ENCODE data around the gene DDX10. TPM values are rescaled to one million over a fixed set of nuclear protein-coding genes. Genes with fewer than 3 reads are reported as not detected.

Gene DDX10
- total RNA-seq, 1 experiment from 2014 or later = 48.3 TPM

GRCh38 chr11:108871152-108871551 lies 206.3 kb downstream of the DDX10 start:
- Histone ChIP-seq H3K23ac (ENCODE audit: insufficient read length, low read depth, low read length) (no peak overlapping the region), H4K91ac (ENCODE audit: insufficient read length, low read depth, low read length) (no peak overlapping the region), H3K9ac (ENCODE audit: extremely low read depth, insufficient read length, low read length) (no peak overlapping the region), H2BK120ac (ENCODE audit: low read depth, low read length, poor library complexity, severe bottlenecking) (no peak overlapping the region), H3K27me3 (ENCODE audit: insufficient read depth, low read length) (no peaks in the 10 kb centered on the region), H2AK5ac (ENCODE audit: insufficient read length, low read length) (no peak overlapping the region), H3K79me2 (ENCODE audit: insufficient read depth, low read length) (no peaks in the 10 kb centered on the region), H3K79me1 (ENCODE audit: insufficient read depth, low read depth, low read length, poor library complexity, severe bottlenecking) (no peaks in the 10 kb centered on the region), H3K4me1 (ENCODE audit: insufficient read depth, low read length) (peaks cover 2% of the 10 kb centered on the region; the same call in 1 of the 2 replicates), H2BK12ac (ENCODE audit: insufficient read length, low read depth, low read length) (no peak overlapping the region), H3K14ac (ENCODE audit: insufficient read depth, low read length) (no peak overlapping the region), H3K18ac (ENCODE audit: insufficient read length, low read depth, low read length) (no peak overlapping the region), H4K8ac (replicated peaks; ENCODE audit: insufficient read length, low read depth, low read length) (no peak overlapping the region), H2BK15ac (ENCODE audit: low read depth, low read length) (no peak overlapping the region), H2AFZ (ENCODE audit: low read length) (no peak overlapping the region), H3K4me2 (ENCODE audit: insufficient read depth, insufficient read length, low read length) (no peak overlapping the region), H2BK20ac (ENCODE audit: low read depth, low read length, poor library complexity, severe bottlenecking) (no peak overlapping the region), H4K5ac (ENCODE audit: insufficient read length, low read depth, low read length) (no peak overlapping the region), H3T11ph (ENCODE audit: low read length) (no peak overlapping the region), H3K9me3 (ENCODE audit: control insufficient read depth, low read depth, low read length) (no peaks in the 10 kb centered on the region), H3K4ac (ENCODE audit: low read depth, low read length) (no peak overlapping the region), H3K56ac (ENCODE audit: insufficient read length, low read depth, low read length) (no peak overlapping the region), H3K23me2 (ENCODE audit: insufficient read length, low read depth, low read length, poor library complexity, severe bottlenecking) (no peaks in the 10 kb centered on the region), H4K20me1 (ENCODE audit: control insufficient read depth, insufficient read depth, insufficient read length) (no peaks in the 10 kb centered on the region), H3K27ac (ENCODE audit: insufficient read length, low read depth, low read length) (no peak overlapping the region), H2BK5ac (ENCODE audit: insufficient read length, low read length) (no peak overlapping the region)
- H3K27me3 Mint-ChIP-seq (ENCODE audit: low read depth) = no peaks in the 10 kb centered on the region
- peak; percentile 74 for TF ChIP-seq CTCF (conservative IDR thresholded peaks at IDR 0.05)
- H3K4me1 Mint-ChIP-seq = peaks cover 42 to 45% of the 10 kb centered on the region in 2 experiments
- no peaks in the 10 kb centered on the region for H3K9me3 Mint-ChIP-seq
- no peak overlapping the region; a peak in 2 of 5 replicates for H3K4me3 Mint-ChIP-seq
- peak; percentile 33 for DNase-seq
- H3K36me3 Mint-ChIP-seq (ENCODE audit: insufficient read depth in 1 of 3, low read depth in 3 of 3) = no peaks in the 10 kb centered on the region
- H3K27ac Mint-ChIP-seq = peak overlapping the region; percentile 76 to 91 (median 85); a peak in 5 of 7 replicates
